Endothelial cell of hepatic sinusoid (primary cell): ENCODE measurements around the gene GTF3C5.
"Not testable (repeated sequence)": the region's sequence is repeated elsewhere in the genome, so short reads cannot be mapped to it uniquely, and the experiment has no call there.

Source experiments
- in situ Hi-C: cut with HindIII; loops from 2 replicates; pipeline ENCODE4 v1.10.0; 2017; ENCODE audit warnings: low sequenced_read_pairs

The GTF3C5 gene

DNA sequence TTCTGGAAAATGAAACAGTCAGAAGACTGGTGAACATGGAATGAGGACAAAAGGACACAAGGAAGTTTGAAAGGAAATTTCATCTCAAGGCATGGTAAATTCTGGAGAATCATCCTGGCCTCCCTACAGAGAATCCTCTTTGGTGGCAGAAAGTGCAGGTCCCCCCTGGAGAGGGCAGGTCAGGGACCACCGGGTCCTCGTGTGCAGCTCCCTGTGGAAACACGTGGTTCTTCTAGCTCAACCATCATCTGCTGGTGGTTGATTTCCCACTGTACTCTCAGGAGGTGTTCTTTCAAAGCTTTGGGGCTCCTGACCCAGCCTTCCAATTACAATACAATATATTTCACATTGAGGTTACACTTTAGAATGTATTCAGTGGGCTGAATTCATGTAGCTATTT is 2.6 kb upstream of the GTF3C5 start:
- in situ Hi-C loops = no loop called here

DNA sequence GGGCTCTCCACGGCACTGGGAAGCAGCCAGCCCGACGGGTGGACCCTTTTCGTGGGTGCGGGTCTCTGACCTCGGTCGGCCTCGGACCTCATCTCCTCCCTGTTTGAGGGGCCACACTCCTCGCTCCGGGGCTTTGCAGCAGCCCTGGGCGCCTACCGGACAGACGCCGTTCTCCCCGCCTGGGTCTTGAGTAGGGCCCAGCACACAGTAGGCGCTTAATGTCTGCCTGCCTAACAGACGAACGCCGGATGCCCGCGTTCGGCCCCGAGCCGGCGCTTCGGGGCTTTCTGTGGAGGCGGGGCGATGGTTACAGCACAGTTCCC is 842 bp upstream of the GTF3C5 start:
- in situ Hi-C loops = no loop called here

DNA sequence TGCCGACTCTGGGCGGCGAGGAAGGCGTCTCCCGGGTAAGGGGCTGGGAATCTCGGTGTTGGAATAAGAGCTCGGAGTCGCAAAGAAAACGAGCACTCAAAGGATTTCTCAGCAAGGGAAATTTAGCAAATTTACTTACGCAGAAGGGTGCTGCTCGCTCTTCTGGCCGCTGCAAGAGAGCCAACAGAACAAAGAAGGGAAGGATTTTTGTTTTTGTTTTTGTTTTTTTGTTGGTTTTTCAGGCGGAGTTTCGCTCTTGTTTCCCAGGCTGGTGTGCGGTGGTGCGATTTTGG is 279 bp downstream of the GTF3C5 start:
- in situ Hi-C loops = no loop called here

DNA sequence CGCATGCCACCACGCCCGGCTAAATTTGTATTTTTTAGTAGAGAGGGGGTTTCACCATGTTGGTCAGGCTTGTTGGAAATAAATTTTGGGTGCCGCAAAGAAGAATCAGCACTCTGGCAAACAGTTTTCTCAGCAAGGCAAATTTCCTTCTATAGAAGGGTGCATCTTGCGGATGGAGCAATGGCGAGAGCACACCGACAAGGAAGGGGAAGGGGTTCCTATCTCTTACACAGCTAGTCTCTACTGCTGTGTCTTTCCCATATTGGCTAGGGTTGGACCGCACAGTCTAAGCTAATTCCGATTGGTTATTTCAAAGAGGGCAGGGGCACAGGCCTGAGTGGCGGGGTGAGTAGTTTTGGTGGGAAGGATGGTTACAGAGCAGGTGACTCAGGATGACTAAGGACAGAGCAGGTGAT is 707 bp downstream of the GTF3C5 start:
- in situ Hi-C loops = no loop called here

DNA sequence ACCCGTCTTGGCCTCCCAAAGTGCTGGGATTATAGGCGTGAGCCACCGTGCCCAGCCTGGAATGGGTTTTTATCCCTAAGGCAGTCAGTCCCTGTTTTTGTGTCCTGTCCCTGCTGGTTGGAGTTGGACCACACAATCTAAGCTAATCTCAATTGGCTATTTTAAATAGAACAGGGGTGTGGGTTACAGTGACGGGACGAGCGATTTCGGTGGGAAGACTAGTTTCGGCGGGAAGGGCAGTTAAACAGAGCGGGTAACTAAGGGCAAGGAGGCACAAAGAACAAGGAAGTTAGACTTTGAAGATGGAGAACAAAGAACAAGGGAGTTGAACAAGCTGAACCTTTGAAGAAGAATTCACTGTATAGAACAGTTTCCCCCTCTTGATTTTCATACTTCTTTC is 1.4 kb downstream of the GTF3C5 start:
- in situ Hi-C loops = no loop called here

DNA sequence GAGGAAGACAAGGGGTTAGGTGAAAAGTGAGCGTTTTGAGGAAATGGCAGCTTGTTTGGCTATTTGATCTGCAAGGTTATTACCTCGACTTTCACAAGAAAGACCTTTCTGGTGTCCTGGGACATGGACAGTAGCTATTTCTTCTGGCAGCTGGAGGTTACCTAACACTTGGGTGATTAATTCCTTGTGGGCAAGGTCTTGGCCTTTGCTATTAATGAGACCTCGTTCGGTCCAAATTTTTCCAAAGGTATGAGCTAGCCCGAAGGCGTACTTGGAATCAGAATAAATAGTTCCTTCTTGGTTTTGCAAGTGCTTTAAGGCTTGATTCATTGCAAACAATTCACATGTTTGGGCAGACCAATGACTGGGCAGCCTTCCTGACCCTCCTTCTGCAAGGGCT is 4.9 kb downstream of the GTF3C5 start:
- in situ Hi-C loops = loop anchor here (5.0 kb wide), 1 partner anchor 82 kb away; no protein-coding TSS in a partner anchor

DNA sequence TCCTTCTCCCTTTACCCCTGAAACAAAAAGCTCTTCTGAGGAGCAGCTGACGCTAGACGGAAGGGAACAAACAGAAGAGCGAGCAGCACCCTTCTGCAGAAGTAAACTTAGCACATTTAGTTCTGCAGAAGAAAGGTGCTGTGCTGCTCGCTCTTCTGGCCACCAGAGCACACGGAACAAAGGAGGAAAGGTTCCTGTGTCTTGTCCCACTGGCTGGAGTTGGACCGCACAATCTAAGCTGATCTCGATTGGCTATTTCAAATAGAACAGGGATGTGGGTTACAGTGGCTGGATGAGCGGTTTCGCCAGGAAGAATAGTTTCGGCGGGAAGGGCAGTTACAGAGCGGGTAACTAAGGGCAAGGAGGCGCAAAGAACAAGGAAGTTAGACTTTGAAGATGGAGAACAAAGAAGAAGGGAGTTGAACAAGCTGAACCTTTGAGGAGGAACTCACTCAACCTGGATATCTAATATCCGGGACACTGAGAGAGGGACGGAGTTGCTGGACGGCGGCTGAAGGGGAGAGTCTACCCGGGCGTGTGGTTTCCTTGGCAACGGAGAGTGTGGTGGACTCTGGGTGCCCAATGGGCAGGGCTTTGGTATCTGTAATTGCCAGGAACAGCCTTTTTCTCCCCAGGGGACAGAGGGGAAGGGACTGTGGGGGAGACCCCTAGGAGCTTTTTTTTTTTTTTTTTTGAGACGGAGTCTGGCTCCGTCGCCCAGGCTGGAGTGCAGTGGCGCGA is 7.1 kb downstream of the GTF3C5 start:
- in situ Hi-C loops = loop anchor here (5.0 kb wide), 1 partner anchor 79 kb away; no protein-coding TSS in a partner anchor

DNA sequence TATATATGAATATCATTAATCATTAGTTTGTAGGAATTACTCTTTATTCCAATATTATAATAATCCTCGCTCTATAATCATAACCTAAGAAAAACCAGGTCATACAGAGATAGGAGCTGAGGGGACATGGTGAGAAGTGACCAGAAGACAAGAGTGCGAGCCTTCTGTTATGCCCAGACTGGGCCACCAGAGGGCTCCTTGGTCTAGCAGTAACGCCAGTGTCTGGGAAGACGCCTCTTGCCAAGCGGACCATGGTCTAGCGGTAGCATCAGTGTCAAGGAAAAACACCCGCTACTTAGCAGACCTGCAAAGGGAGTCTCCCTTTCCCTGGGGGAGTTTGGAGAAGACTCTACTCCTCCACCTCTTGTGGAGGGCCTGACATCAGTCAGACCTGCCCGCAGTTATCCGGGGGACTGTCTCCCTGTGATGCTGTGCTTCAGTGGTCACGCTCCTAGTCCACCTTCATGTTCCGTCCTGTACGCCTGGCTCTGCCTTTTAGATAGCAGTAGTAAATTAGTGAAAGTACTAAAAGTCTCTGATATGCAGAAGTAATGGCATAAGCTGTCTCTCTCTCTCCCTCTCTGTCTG is 10.2 kb downstream of the GTF3C5 start:
- in situ Hi-C loops = not testable (repeated sequence)

DNA sequence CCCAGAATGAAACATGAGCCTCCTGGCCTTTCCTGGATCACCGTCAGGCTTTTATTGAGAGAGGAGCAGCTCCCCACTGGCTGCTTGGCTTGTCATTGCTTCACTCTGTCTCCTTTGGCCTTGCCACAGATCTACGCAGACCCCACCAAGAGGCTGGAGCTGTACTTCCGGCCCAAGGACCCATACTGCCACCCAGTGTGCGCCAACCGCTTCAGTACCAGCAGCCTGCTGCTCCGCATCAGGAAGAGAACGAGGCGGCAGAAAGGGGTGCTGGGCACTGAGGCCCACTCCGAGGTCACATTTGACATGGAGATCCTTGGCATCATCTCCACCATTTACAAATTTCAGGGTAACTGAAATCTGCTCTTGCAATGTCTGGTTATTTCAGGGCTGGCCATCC is 11.2 kb downstream of the GTF3C5 start:
- in situ Hi-C loops = no loop called here

DNA sequence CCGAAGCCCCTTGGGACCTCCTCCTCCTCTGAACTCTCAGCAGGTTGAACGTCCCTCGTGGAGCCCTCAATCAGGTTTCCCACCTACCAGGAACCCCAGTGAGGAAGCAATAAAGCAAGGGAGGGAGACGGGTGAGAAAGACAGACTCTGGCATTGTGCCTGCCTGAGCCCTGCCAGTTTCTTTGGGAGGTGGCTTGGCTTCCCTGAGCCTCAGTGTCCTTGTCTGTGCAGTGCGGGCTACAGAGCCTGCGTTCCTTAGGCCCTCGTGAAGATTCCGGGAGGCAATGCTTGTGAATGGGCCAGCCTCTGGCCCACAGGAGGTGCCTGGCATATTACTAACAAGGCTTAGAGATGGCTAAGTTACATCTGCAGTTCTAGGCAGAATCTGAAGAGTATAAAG is 11.9 kb downstream of the GTF3C5 start:
- in situ Hi-C loops = no loop called here

DNA sequence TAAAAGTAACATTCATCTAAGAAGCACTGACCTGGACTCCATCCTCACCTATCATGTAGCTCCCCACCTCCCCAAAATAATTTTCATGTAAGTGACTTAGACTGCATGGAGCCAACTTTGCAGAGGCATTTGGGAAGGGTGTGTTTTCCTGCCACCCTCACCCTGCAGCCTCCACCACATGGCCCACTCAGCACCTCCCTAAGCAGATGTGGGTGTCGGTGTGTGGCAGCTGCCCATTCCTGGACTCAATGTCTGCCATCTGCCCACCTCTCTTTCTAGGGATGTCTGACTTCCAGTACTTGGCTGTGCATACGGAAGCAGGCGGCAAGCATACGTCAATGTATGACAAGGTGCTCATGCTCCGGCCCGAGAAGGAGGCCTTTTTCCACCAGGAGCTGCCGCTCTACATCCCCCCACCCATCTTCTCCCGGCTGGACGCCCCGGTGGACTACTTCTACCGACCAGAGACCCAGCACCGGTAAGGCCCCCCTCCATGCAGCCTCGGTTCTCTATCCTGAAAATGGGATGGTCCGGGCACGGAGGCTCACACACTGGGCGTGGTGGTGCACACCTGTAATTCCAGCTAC is 12.7 kb downstream of the GTF3C5 start:
- in situ Hi-C loops = no loop called here

DNA sequence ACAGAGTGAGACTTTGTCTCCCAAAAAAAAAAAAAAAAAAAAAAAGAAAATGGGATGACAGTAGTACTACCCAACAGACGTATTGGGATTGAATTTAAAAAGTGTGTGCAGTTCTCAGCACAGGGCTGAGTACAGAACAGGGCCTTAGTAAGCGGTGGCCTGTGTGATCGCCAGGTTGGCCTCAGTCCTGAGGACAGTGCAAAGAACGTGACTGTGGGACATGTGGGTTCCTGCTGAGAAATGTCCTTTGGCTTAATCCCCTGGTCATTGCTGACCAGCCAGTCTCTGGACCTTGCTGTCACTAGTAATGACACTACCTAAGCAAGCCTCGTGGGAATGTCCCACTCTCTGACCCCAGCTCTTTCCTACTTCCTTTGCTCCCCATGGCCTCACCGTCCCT is 13.3 kb downstream of the GTF3C5 start:
- in situ Hi-C loops = no loop called here

DNA sequence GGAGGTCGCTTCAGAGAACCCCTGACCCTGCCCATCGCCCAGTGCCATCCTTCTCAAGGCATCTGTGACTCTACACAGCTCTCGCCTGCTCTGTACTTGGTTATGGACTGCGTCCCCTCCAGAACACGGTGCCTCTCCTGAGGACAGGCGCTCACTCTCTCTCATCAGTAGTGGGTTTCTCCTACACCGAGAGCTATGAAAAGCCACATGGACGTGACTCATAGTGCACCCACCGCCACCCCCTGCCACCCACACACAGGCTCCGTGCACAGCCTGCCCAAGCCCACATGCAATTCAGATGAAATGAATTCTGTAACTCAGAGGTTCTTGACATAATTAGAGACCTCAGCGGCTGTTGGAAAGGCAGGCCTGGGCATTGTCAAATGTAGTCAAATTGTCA is 13.9 kb downstream of the GTF3C5 start:
- in situ Hi-C loops = no loop called here

DNA sequence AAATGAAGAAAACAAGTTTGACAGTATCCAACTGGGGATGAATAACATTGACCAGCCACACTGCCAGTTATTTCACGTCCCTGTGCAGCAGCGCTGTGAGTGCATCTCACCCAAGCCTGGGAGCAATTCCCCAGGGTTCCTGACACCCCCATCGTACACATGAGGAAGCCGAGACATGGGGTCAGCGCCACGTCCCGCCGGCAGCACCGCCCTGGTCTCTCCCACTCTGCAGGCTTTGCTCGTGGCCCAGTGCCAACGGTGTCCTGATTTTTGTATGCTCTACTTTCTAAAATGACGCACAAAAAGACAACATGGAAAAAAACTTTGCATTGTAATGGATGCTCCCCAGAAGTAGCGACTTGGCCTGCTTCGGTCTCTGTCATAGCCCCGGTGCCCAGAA is 14.3 kb downstream of the GTF3C5 start:
- in situ Hi-C loops = no loop called here

DNA sequence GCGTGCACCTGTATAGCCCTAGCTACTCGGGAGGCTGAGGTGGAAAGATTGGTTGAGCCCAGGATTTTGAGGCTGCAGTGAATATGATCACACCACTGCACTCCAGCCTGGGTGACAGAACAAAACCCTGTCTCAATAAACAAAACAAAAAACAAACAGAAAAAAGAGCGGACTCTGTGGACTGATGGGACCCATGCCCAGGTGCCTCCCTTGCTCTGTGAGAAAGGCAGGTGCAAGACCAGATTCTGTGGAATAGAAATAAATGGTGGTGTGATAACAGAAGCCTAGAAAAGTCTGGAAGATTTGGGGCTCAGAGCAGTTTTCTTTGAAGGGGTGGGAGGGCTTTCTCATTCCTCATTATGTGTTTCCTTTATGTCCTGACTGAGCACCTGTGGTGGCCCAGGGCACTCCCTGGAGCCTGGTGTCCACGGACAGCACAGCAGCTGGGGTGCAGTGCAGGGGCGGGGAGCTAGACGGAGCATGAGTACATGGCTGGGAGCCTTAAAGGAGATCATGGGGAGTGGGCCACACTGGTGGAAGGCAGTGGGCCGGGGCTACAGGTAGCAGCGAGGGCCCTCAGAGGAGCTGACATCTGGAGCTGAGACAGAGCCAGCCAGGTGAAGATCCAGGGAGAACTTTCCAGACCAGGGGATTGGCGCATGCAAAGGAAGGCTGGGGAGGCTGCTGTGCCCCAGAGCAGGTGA is 15.6 kb downstream of the GTF3C5 start:
- in situ Hi-C loops = no loop called here

DNA sequence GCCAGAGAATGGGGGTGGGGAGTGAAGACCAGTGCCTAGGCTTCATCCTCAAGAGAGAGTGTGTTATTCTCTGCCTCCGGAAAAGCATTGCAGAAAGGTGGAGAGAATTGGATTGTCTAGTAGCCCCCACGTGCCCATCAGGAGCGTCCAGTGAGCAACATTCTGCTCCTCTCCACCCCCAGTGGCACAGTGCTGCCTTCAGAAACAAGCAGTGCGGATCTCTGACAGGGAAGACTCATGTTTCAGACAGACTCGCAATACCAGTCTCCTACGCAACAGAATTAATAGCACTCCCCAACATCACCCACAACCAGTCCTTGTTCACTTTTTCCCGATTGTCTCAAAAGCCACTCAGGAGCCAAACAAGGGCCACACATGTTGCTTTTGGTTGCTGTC is 16.1 kb downstream of the GTF3C5 start:
- in situ Hi-C loops = no loop called here

DNA sequence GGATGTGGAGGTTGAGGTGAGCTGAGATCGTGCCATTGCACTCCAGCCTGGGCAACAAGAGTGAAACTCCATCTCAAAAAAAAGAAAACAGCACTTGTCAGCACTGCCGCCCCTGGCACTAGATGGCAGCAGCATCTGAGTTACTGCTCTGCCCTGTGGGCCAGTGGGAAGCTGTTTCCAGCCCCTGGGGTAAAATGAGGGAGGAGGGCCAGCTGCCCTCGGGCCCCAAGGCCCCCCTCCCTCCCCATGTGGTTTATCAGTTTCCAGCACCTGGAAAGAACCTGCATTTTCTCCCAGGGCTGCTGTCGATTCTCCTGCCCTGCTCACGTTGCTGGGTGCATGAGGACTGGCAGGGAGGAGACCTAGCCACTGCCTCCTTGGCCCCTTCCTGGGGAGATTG is 17.8 kb downstream of the GTF3C5 start:
- in situ Hi-C loops = no loop called here

DNA sequence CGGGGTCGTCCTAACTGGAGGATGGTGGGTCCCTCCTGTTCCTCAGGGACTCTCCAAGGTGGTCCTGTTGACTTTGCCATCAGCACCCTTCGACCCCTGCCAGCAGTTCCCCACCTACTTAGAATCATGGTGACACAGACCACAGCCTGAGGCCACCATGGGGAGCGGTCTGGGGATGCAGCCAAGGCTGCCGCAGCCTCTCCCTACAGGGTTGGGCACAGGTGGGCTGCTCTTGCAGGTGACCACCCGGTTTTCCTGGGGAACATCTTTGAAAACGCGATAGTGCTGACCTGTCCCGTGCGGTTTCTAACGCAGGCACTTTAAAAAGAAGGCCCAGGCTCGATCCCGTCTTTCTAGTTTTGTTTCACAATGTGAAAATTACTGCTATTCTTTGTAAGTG is 18.2 kb downstream of the GTF3C5 start:
- in situ Hi-C loops = no loop called here

DNA sequence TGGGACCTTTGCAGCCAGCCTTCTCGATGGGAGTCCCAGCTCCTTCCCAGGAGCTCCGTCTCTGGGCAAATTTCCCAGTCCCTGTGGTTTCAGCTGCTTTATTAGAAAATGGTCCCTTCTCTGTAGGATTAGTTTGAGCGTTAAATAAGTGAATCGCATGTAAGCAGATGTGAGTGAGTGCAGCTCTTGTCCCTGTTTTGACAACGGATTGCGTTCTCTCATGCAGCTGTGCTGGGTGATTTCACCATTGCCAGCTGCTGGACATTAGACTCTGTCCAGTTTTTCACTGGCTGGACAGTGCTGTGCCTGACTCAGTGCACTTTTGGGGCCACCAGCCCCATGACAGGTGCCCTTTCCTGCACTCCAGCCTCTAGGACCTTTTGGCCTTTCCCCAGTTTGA is 19.3 kb downstream of the GTF3C5 start:
- in situ Hi-C loops = no loop called here

DNA sequence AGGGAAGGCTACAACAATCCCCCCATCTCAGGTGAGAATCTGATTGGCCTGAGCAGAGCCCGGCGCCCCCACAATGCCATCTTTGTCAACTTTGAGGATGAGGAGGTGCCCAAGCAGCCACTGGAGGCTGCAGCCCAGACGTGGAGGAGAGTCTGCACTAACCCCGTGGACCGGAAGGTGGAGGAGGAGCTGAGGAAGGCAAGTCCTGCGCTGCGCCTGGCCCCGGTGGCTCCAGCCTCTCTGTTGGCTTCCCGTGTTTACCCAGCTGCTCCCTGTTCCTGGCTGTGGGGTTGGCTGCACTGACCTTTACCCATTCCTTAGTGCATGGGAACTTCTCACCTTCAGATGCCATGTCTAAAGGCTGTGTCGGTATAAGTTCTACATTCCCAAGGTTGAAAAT is 20.0 kb downstream of the GTF3C5 start:
- in situ Hi-C loops = no loop called here

DNA sequence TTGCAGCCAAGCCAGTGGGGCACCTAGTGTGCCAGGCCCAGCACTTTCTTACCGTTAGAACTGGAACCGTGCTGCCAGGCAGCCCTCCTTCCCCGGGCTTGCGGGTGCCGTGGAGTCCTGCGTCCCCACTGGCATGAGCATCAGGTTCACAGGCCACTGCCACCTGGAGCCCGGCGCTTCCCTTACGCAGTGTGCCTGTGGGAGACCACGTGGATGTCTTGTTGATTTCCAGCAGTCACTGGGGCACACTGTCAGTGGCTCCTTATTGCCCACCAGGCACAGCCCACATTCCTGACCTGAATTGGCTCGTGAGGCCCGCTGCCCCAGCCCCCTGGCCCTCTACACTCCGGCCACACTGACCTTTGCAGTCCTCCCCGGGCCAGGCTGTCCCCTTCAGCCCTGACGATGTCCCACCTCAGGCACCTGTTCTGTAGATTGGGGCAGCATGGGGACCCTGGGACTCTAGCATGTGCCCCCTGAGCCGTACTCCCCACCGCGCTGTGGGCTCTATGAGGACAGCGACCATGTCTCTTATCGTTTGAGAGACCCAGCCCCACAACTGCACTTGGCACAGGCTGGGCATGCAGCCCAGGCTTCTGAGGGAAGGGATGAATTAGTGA is 20.6 kb downstream of the GTF3C5 start:
- in situ Hi-C loops = no loop called here
